ENCODE measurements around the gene MTFMT. TPM values are rescaled to one million over a fixed set of nuclear protein-coding genes. Genes with fewer than 3 reads are reported as not detected.

The MTFMT gene
- total and polyA plus RNA-seq, 2 of the 13 experiments (the other 11 are each of a cell fraction or from before 2014, with no cell fraction given), result 9.9 to 23.2 TPM

DNA sequence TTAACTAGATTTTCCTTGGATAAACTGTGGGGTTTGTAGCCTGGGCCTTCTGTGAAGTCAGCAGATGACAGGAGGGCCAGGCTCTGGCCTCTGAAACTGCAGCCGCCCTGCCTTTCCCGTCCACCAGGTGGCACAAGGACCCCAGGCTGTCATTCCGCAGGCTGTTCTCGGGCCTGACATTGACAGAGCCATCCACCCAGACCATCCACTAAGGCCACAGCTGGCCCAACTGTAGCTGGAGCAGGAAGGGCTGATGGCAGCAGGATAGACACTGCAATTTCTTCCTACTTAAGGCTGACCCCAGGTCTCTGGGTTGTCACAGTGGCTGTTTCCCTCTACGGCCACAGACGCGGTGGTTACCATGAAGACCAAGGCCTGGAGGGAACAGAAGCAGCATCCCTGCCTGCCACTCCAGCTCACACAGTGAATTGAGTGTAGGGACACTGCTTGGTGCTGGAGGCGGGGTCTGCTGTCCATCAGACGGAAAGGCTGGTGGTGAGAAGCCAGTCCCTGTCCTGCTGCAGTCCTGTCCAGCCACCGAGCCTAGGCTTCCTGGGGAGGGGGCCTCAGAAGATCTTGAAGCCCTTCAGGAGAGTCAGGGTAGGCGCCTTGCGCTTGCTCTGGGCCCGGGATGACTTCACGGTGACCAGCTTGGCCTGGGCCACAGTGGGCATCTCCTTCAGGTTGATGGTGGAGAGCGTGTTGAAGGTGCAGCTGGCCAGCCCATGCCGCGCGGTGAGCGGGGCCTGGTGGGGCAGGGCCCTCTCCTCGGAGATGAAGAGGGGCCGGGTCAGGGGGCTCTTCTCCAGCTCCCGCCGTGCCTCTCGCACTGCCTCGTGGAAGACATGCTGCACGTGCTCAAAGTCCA is 25.1 kb upstream of the MTFMT start (continued):
- TF ChIP-seq, protein P1, sequence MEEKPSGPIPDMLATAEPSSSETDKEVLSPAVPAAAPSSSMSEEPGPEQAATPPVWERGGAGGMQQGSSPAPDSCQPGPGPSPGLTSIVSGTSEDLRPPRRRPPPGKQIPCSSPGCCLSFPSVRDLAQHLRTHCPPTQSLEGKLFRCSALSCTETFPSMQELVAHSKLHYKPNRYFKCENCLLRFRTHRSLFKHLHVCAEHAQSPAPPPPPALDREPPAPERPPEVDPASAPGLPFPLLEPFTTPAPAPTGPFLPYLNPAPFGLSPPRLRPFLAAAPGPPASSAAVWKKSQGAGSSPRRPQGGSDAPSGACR (CRISPR knock-in tag; IDR thresholded peaks at IDR 0.05), result no peak
- no peak for TF ChIP-seq FOXK1 (CRISPR knock-in tag; IDR thresholded peaks at IDR 0.05; ENCODE audit: borderline replicate concordance, low read depth)
- TF ChIP-seq, protein P2, sequence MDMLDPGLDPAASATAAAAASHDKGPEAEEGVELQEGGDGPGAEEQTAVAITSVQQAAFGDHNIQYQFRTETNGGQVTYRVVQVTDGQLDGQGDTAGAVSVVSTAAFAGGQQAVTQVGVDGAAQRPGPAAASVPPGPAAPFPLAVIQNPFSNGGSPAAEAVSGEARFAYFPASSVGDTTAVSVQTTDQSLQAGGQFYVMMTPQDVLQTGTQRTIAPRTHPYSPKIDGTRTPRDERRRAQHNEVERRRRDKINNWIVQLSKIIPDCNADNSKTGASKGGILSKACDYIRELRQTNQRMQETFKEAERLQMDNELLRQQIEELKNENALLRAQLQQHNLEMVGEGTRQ (IDR thresholded peaks at IDR 0.05; ENCODE audit: low read depth, low read length), result no peak
- TF ChIP-seq, protein P2 (CRISPR knock-in tag; IDR thresholded peaks at IDR 0.05; ENCODE audit: borderline replicate concordance), result no peak
- TF ChIP-seq, protein P3, sequence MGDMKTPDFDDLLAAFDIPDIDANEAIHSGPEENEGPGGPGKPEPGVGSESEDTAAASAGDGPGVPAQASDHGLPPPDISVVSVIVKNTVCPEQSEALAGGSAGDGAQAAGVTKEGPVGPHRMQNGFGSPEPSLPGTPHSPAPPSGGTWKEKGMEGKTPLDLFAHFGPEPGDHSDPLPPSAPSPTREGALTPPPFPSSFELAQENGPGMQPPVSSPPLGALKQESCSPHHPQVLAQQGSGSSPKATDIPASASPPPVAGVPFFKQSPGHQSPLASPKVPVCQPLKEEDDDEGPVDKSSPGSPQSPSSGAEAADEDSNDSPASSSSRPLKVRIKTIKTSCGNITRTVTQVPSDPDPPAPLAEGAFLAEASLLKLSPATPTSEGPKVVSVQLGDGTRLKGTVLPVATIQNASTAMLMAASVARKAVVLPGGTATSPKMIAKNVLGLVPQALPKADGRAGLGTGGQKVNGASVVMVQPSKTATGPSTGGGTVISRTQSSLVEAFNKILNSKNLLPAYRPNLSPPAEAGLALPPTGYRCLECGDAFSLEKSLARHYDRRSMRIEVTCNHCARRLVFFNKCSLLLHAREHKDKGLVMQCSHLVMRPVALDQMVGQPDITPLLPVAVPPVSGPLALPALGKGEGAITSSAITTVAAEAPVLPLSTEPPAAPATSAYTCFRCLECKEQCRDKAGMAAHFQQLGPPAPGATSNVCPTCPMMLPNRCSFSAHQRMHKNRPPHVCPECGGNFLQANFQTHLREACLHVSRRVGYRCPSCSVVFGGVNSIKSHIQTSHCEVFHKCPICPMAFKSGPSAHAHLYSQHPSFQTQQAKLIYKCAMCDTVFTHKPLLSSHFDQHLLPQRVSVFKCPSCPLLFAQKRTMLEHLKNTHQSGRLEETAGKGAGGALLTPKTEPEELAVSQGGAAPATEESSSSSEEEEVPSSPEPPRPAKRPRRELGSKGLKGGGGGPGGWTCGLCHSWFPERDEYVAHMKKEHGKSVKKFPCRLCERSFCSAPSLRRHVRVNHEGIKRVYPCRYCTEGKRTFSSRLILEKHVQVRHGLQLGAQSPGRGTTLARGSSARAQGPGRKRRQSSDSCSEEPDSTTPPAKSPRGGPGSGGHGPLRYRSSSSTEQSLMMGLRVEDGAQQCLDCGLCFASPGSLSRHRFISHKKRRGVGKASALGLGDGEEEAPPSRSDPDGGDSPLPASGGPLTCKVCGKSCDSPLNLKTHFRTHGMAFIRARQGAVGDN (CRISPR knock-in tag; IDR thresholded peaks at IDR 0.05), result peak; percentile 73
- no peak for TF ChIP-seq ZNF430 (CRISPR knock-in tag; IDR thresholded peaks at IDR 0.05)
- TF ChIP-seq ZBTB46 (CRISPR knock-in tag; IDR thresholded peaks at IDR 0.05; ENCODE audit: borderline replicate concordance), result no peak
- no peak for TF ChIP-seq ZNF3 (CRISPR knock-in tag; IDR thresholded peaks at IDR 0.05)
- peak; percentile 98 for TF ChIP-seq RAD21 (CRISPR knock-in tag; IDR thresholded peaks at IDR 0.05)
- TF ChIP-seq CREBL2 (CRISPR knock-in tag; IDR thresholded peaks at IDR 0.05; ENCODE audit: borderline replicate concordance), result no peak
- peak; percentile 47 for TF ChIP-seq RXRA (CRISPR knock-in tag; IDR thresholded peaks at IDR 0.05)
